H1 (cell line): ENCODE measurements around the gene DCAF6. TPM values are rescaled to one million over a fixed set of nuclear protein-coding genes. Genes with fewer than 3 reads are reported as not detected.

Source experiments
- CTCF ChIA-PET: fragments of 300-600 bp; sonication (Branson Sonifier 250); formaldehyde crosslinking; loops from one replicate; lab custom pipeline; 2021; ENCODE audit not compliant: partially characterized antibody; lab: Charles Lee
- POLR2A ChIA-PET: fragments of 300-600 bp; sonication (Branson Sonifier 250); formaldehyde crosslinking; loops from one replicate; lab custom pipeline; 2021; ENCODE audit warnings: inconsistent platforms; ENCODE audit not compliant: partially characterized antibody; lab: Charles Lee
- DNase-seq, 2 experiments: peaks; one replicate each; pipeline versions ENCODE4 v3.0.0 to v3.0.0-alpha.2; 2010 to 2022; ENCODE audit warnings: low spot score in 2 of 2, low read depth in 1 of 2, mixed read lengths in 1 of 2
- FAIRE-seq: peaks from 2 replicates; lab custom pipeline; 2011; peaks lifted over from hg19 to GRCh38; lab: Jason Lieb, UNC
- H2AFZ ChIP-seq: 2 replicates; pipeline ENCODE4 v1.8.1; 2012; ENCODE audit warnings: low read length, inconsistent platforms
- H2AK5ac ChIP-seq: 2 replicates; pipeline ENCODE4 v1.6.1; 2013; ENCODE audit warnings: low read depth, low read length
- H2BK120ac ChIP-seq: replicated peaks from 2 replicates; pipeline ENCODE3; 2013; ENCODE audit warnings: low read depth, low read length, inconsistent platforms
- H2BK12ac ChIP-seq: 2 replicates; pipeline ENCODE4 v1.6.1; 2013; ENCODE audit warnings: low read depth, low read length
- H2BK15ac ChIP-seq: 2 replicates; pipeline ENCODE4 v1.6.1; 2013; ENCODE audit warnings: low read length
- H2BK20ac ChIP-seq: 2 replicates; pipeline ENCODE4 v1.6.1; 2013; ENCODE audit warnings: low read length
- H2BK5ac ChIP-seq: 2 replicates; pipeline ENCODE4 v1.6.1; 2013; ENCODE audit warnings: low read depth, low read length
- H3K14ac ChIP-seq: 2 replicates; pipeline ENCODE4 v1.6.1; 2013; ENCODE audit warnings: inconsistent platforms; ENCODE audit not compliant: insufficient read length
- H3K18ac ChIP-seq: 2 replicates; pipeline ENCODE4 v1.6.1; 2013; ENCODE audit warnings: low read length; ENCODE audit errors: extremely low read depth
- H3K23ac ChIP-seq: 2 replicates; pipeline ENCODE4 v1.6.1; 2013; ENCODE audit warnings: inconsistent platforms; ENCODE audit not compliant: insufficient read length
- H3K23me2 ChIP-seq: 2 replicates; pipeline ENCODE4 v1.6.1; 2013; ENCODE audit warnings: low read depth, low read length
- H3K27ac ChIP-seq: 2 replicates; pipeline ENCODE4 v1.6.1; 2011; ENCODE audit warnings: low read depth, low read length, inconsistent platforms
- H3K27me3 ChIP-seq, 4 experiments: replicated peaks in 1 of 4; 1 replicate in 1 of 4; 2 replicates in 3 of 4; pipeline versions ENCODE4 v1.6.1 to v1.8.1; 2011 to 2013; ENCODE audit warnings: low read length in 3 of 4, mild to moderate bottlenecking in 3 of 4, inconsistent platforms in 2 of 4, mixed read lengths in 2 of 4, moderate library complexity in 1 of 4; ENCODE audit not compliant: control insufficient read depth in 3 of 4, insufficient read depth in 3 of 4; ENCODE audit errors: extremely low read depth in 1 of 4
- H3K36me3 ChIP-seq, 4 experiments: 2 replicates each; pipeline versions ENCODE4 v1.6.1 to v1.8.1; 2011 to 2013; ENCODE audit warnings: mild to moderate bottlenecking in 4 of 4, low read length in 3 of 4, moderate library complexity in 2 of 4, control low read depth in 1 of 4, inconsistent platforms in 1 of 4; ENCODE audit not compliant: insufficient read depth in 4 of 4, control insufficient read depth in 2 of 4
- H3K4ac ChIP-seq: replicated peaks from 2 replicates; pipeline ENCODE3; 2013; ENCODE audit warnings: low read length, low read depth, mixed read lengths, inconsistent platforms; ENCODE audit not compliant: insufficient read length
- H3K4me1 ChIP-seq, 4 experiments: replicated peaks in 1 of 4; 1 replicate in 1 of 4; 2 replicates in 3 of 4; pipeline versions ENCODE4 v1.6.1 to v1.8.1; 2011 to 2013; ENCODE audit warnings: low read length in 3 of 4, inconsistent platforms in 2 of 4, mixed read lengths in 1 of 4; ENCODE audit not compliant: insufficient read depth in 4 of 4, control insufficient read depth in 3 of 4
- H3K4me2 ChIP-seq, 2 experiments: 2 replicates each; pipeline versions ENCODE4 v1.6.1 to v1.8.1; 2011 to 2013; ENCODE audit warnings: low read depth in 2 of 2, low read length in 2 of 2, control low read depth in 1 of 2, inconsistent platforms in 1 of 2, mild to moderate bottlenecking in 1 of 2; ENCODE audit not compliant: insufficient read depth in 1 of 2
- H3K4me3 ChIP-seq, 4 experiments: fragments of 200-600, 300-600 bp in 1 of 4; sonication (generic), shearing (Covaris generic), sonication (Bioruptor Twin) in 1 of 4; 2 replicates each; pipeline versions ENCODE4 v1.5.1 to v1.8.1; 2011 to 2016; ENCODE audit warnings: low read length in 4 of 4, low read depth in 3 of 4, control low read depth in 2 of 4, inconsistent platforms in 2 of 4, mild to moderate bottlenecking in 2 of 4, mixed read lengths in 1 of 4, moderate library complexity in 1 of 4; ENCODE audit not compliant: insufficient read depth in 2 of 4; ENCODE audit errors: extremely low read depth in 1 of 4
- H3K56ac ChIP-seq: replicated peaks from 2 replicates; pipeline ENCODE3; 2013; ENCODE audit warnings: low read depth, mild to moderate bottlenecking, mixed read lengths, low read length, inconsistent platforms; ENCODE audit not compliant: insufficient read length
- H3K79me1 ChIP-seq: 2 replicates; pipeline ENCODE4 v1.6.1; 2013; ENCODE audit warnings: low read depth, low read length, control low read depth
- H3K79me2 ChIP-seq, 2 experiments: 2 replicates each; pipeline versions ENCODE4 v1.6.1 to v1.8.1; 2012 to 2013; ENCODE audit warnings: low read length in 2 of 2, mild to moderate bottlenecking in 2 of 2, inconsistent platforms in 1 of 2; ENCODE audit not compliant: insufficient read depth in 2 of 2, control insufficient read depth in 1 of 2
- H3K9ac ChIP-seq, 4 experiments: replicated peaks in 1 of 4; 1 replicate in 1 of 4; 2 replicates in 3 of 4; pipeline versions ENCODE4 v1.6.1 to v1.8.1; 2011 to 2013; ENCODE audit warnings: low read depth in 3 of 4, low read length in 3 of 4, control low read depth in 2 of 4, mild to moderate bottlenecking in 2 of 4, moderate library complexity in 2 of 4, inconsistent platforms in 1 of 4; ENCODE audit errors: extremely low read depth in 1 of 4
- H3K9me3 ChIP-seq, 2 experiments: 2 replicates each; pipeline versions ENCODE4 v1.6.1 to v1.8.1; 2012 to 2013; ENCODE audit warnings: mild to moderate bottlenecking in 2 of 2, moderate library complexity in 2 of 2, control low read depth in 1 of 2, inconsistent platforms in 1 of 2, low read depth in 1 of 2, low read length in 1 of 2, mixed read lengths in 1 of 2; ENCODE audit not compliant: insufficient read depth in 2 of 2
- H4K20me1 ChIP-seq, 2 experiments: replicated peaks in 1 of 2; 2 replicates each; pipeline versions ENCODE3 to v1.8.1; 2011 to 2013; ENCODE audit warnings: inconsistent platforms in 2 of 2, low read length in 2 of 2, mild to moderate bottlenecking in 1 of 2; ENCODE audit not compliant: insufficient read depth in 2 of 2, control insufficient read depth in 1 of 2
- H4K5ac ChIP-seq: 2 replicates; pipeline ENCODE4 v1.6.1; 2013; ENCODE audit warnings: low read length, low read depth, mixed read lengths, inconsistent platforms; ENCODE audit not compliant: insufficient read length
- H4K8ac ChIP-seq: 2 replicates; pipeline ENCODE4 v1.8.0; 2013; ENCODE audit warnings: mild to moderate bottlenecking, moderate library complexity, low read length, inconsistent platforms; ENCODE audit not compliant: insufficient read depth; ENCODE audit errors: extremely low read depth
- H4K91ac ChIP-seq: replicated peaks from 2 replicates; pipeline ENCODE3; 2013; ENCODE audit warnings: low read length, mixed read lengths, inconsistent platforms; ENCODE audit not compliant: insufficient read length
- BCL11A ChIP-seq, 2 experiments: IDR thresholded peaks; one replicate each; pipeline ENCODE4 v1.6.1; 2011; ENCODE audit warnings: low read depth in 2 of 2, low read length in 2 of 2, mild to moderate bottlenecking in 2 of 2
- CEBPB ChIP-seq: IDR thresholded peaks from 2 replicates; pipeline ENCODE4 v1.6.1; 2012; ENCODE audit warnings: low read depth, low read length
- GTF2F1 ChIP-seq: IDR thresholded peaks from 2 replicates; pipeline ENCODE4 v1.6.1; 2012; ENCODE audit warnings: low read depth, low read length, improper control_type of control experiment, borderline replicate concordance
- NANOG ChIP-seq: IDR thresholded peaks from 2 replicates; pipeline ENCODE4 v1.6.1; 2011; ENCODE audit warnings: low read length, low read depth, mild to moderate bottlenecking, inconsistent platforms; ENCODE audit not compliant: insufficient read depth, poor library complexity, severe bottlenecking
- POLR2A ChIP-seq, 2 experiments: IDR thresholded peaks; 1 replicate in 1 of 2; 2 replicates in 1 of 2; pipeline ENCODE4 v1.6.1; 2011; ENCODE audit warnings: low read depth in 2 of 2, low read length in 2 of 2, mild to moderate bottlenecking in 2 of 2; ENCODE audit errors: control extremely low read depth in 1 of 2
- RFX5 ChIP-seq: IDR thresholded peaks from 2 replicates; pipeline ENCODE4 v1.6.1; 2011; ENCODE audit warnings: low read depth, low read length, improper control_type of control experiment, borderline replicate concordance
- SAP30 ChIP-seq: fragments of 300-600 bp; sonication (generic); IDR thresholded peaks from 2 replicates; pipeline ENCODE4 v1.7.1; 2012; ENCODE audit warnings: low read length, moderate library complexity, mild to moderate bottlenecking, inconsistent platforms; ENCODE audit not compliant: insufficient read depth, insufficient replicate concordance
- SRF ChIP-seq: IDR thresholded peaks from 2 replicates; pipeline ENCODE4 v1.6.1; 2011; ENCODE audit warnings: mild to moderate bottlenecking, low read depth, low read length, moderate library complexity
- TBP ChIP-seq: IDR thresholded peaks from 2 replicates; pipeline ENCODE4 v1.6.1; 2011; ENCODE audit warnings: low read depth, low read length, improper control_type of control experiment
- WGBS, 2 experiments: shearing (Covaris generic) in 1 of 2; methylation state at CpG; one replicate each; pipeline versions ENCODE4 v1.1.6 to v1.1.7; 2013 to 2015; ENCODE audit warnings: low lambda C conversion rate in 2 of 2, mixed read lengths in 2 of 2, inconsistent platforms in 1 of 2, low coverage in 1 of 2, missing lambda C conversion rate in 1 of 2; ENCODE audit not compliant: insufficient replicate concordance in 2 of 2, insufficient coverage in 1 of 2, insufficient read length in 1 of 2; ENCODE audit errors: extremely low coverage in 1 of 2, missing lambda C conversion rate in 1 of 2; 5-methylcytosine and 5-hydroxymethylcytosine counted together
- polyA plus RNA-seq, 7 experiments: library from polyadenylated mRNA; depleted of rRNA in 3 of 7; stranded (reverse) in 5 of 7; unstranded in 2 of 7; fragments of >200 nt in 5 of 7; fragments of 200-250 nt in 2 of 7; gene quantifications; 1 replicate in 5 of 7; 2 replicates in 1 of 7; 4 replicates in 1 of 7; pipeline versions ENCODE4 v1.2.1 to v1.2.3, GENCODE V29; 2011 to 2013; ENCODE audit warnings: missing spikeins in 2 of 7, mixed read lengths in 2 of 7
- total RNA-seq: library from RNA; stranded (reverse); fragmentation: NEBNext Ultra II Directional; extraction: Animal tissue kit (Norgen Biotek cat#: 25700); gene quantifications from 2 replicates; pipeline ENCODE4 v1.2.1, GENCODE V29; 2021
- TF ChIP-seq, protein P1 (sequence below): IDR thresholded peaks from 2 replicates; pipeline ENCODE4 v1.6.1; 2011; ENCODE audit warnings: low read length, improper control_type of control experiment

Gene DCAF6
- total and polyA plus RNA-seq, 2 of the 8 experiments (the other 6 are each of a cell fraction or from before 2014, with no cell fraction given), result 12.3 to 17.4 TPM

DNA sequence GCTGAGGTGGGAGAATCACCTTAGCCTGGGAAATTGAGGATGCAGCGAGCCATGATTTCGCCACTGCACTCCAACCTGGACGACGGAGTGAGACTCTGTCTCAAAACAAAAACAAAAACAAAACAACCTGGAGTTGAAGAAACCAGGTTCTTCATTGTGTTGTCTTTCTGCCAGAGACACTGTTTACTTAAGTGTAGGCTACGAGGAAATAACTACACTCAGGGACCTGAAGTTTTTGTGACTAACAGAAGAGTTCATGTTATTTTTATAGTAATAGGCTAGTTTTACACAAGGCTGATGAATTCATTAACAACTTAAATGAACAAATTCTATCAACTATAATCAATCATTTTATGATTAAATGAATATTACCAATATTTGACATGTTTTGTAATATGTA, 98.9 kb downstream of the DCAF6 start:
- Histone ChIP-seq H4K91ac (no peak overlapping the region), H2BK15ac (no peak overlapping the region), H3K27ac (no peak overlapping the region), H2BK12ac (no peak overlapping the region), H4K20me1 (no peaks in the 10 kb centered on the region), H3K4me2 (no peak overlapping the region), H2BK120ac (no peak overlapping the region), H3K14ac (no peak overlapping the region), H3K9me3 (no peaks in the 10 kb centered on the region), H3K23me2 (no peaks in the 10 kb centered on the region), H3K4ac (no peak overlapping the region), H3K79me2 (no peaks in the 10 kb centered on the region), H4K8ac (no peak overlapping the region), H3K23ac (no peak overlapping the region), H3K9ac (no peak overlapping the region), H3K27me3 (no peaks in the 10 kb centered on the region), H3K4me1 (no peaks in the 10 kb centered on the region), H2AFZ (no peak overlapping the region), H3K56ac (no peak overlapping the region), H2BK20ac (no peak overlapping the region), H4K5ac (no peak overlapping the region), H3K18ac (no peak overlapping the region), H3K36me3 (no peaks in the 10 kb centered on the region), H2AK5ac (no peak overlapping the region), H3K4me3 (no peak overlapping the region), H2BK5ac (no peak overlapping the region), H3K79me1 (no peaks in the 10 kb centered on the region)
- FAIRE-seq (no peak), DNase-seq (no peak)
- ChIA-PET POLR2A (interaction anchor here (1.1 kb wide), 1 partner anchor 12 kb away, joined by 3 read pairs; no protein-coding TSS in a partner anchor), CTCF (no interaction called here)
- 98% methylated on average over 5 of the region's 5 CpGs; no CpG with 5 or more reads in 1 of the 2 experiments for WGBS, 2 experiments
- TF ChIP-seq, protein P1, sequence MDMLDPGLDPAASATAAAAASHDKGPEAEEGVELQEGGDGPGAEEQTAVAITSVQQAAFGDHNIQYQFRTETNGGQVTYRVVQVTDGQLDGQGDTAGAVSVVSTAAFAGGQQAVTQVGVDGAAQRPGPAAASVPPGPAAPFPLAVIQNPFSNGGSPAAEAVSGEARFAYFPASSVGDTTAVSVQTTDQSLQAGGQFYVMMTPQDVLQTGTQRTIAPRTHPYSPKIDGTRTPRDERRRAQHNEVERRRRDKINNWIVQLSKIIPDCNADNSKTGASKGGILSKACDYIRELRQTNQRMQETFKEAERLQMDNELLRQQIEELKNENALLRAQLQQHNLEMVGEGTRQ, result no peak
- no peak for TF ChIP-seq GTF2F1
- TF ChIP-seq CEBPB, result no peak
- TF ChIP-seq POLR2A (IDR thresholded peaks at IDR 0.05; ENCODE audit: control extremely low read depth in 1 of 2, low read depth in 2 of 2, low read length in 2 of 2), result no peak
- no peak for TF ChIP-seq RFX5
- no peak for TF ChIP-seq NANOG
- TF ChIP-seq TBP, result no peak
- TF ChIP-seq BCL11A (IDR thresholded peaks at IDR 0.05; ENCODE audit: low read depth in 2 of 2, low read length in 2 of 2), result no peak
- no peak for TF ChIP-seq SAP30
- no peak for TF ChIP-seq SRF
